Caco-2 (cell line): Measurements from ENCODE around the gene GJE1. TPM values are rescaled to one million over a fixed set of nuclear protein-coding genes. Genes with fewer than 3 reads are reported as not detected.

Source experiments
- BruUV-seq: library from RNA; stranded (reverse); fragments of 400-500 nt; replicated peaks from 2 replicates; lab custom pipeline; 2021; lab: Mats Ljungman, UMichigan
- CTCF ChIA-PET: fragments of 300-600 bp; sonication (Branson Sonifier 250); formaldehyde crosslinking; loops from one replicate; lab custom pipeline; 2022; ENCODE audit warnings: antibody characterized with exemption; lab: Charles Lee
- POLR2A ChIA-PET: fragments of 300-600 bp; sonication (Branson Sonifier 250); formaldehyde crosslinking; loops from one replicate; lab custom pipeline; 2022; ENCODE audit warnings: antibody characterized with exemption; lab: Charles Lee
- DNase-seq, 2 experiments: peaks; one replicate each; pipeline versions ENCODE4 v3.0.0 to v3.0.0-alpha.2; 2020 to 2022
- H3K27me3 ChIP-seq: replicated peaks from 2 replicates; pipeline ENCODE4 v1.6.0; 2011; ENCODE audit warnings: low read length; ENCODE audit not compliant: control insufficient read depth, insufficient read depth
- H3K36me3 ChIP-seq: 2 replicates; pipeline ENCODE4 v1.5.1; 2011; ENCODE audit warnings: low read length; ENCODE audit not compliant: control insufficient read depth, insufficient read depth
- H3K4me1 ChIP-seq: fragments of 250-450 bp; sonication (Bioruptor Pico); 2 replicates; pipeline ENCODE4 v1.5.1; 2020; ENCODE audit warnings: mild to moderate bottlenecking
- H3K4me3 ChIP-seq: 2 replicates; pipeline ENCODE4 v1.5.1; 2011; ENCODE audit warnings: low read depth, mild to moderate bottlenecking, control low read depth, low read length
- H3K9me3 ChIP-seq: fragments of 250-450 bp; sonication (Bioruptor Pico); 2 replicates; pipeline ENCODE4 v1.5.1; 2020; ENCODE audit warnings: mild to moderate bottlenecking, moderate library complexity
- H3K27ac Mint-ChIP-seq: one replicate; pipeline ENCODE4 v1.8.0; 2022; ENCODE audit warnings: mixed read lengths; ENCODE audit not compliant: unreplicated experiment
- H3K27me3 Mint-ChIP-seq: one replicate; pipeline ENCODE4 v1.8.0; 2022; ENCODE audit warnings: mixed read lengths; ENCODE audit not compliant: insufficient read depth, unreplicated experiment
- H3K36me3 Mint-ChIP-seq: one replicate; pipeline ENCODE4 v1.8.0; 2022; ENCODE audit warnings: mild to moderate bottlenecking, mixed read lengths; ENCODE audit not compliant: insufficient read depth, unreplicated experiment
- H3K4me1 Mint-ChIP-seq: one replicate; pipeline ENCODE4 v1.8.0; 2022; ENCODE audit warnings: low read depth, mixed read lengths; ENCODE audit not compliant: unreplicated experiment
- H3K4me3 Mint-ChIP-seq: one replicate; pipeline ENCODE4 v1.8.0; 2022; ENCODE audit warnings: mild to moderate bottlenecking, moderate library complexity, mixed read lengths; ENCODE audit not compliant: unreplicated experiment
- H3K9me3 Mint-ChIP-seq: one replicate; pipeline ENCODE4 v1.8.0; 2022; ENCODE audit warnings: mixed read lengths; ENCODE audit not compliant: unreplicated experiment
- CTCF ChIP-seq, 2 experiments: fragments of 200-600 bp in 1 of 2; IDR thresholded peaks; 1 replicate in 1 of 2; 2 replicates in 1 of 2; pipeline versions ENCODE4 v1.5.1 to v1.8.0; 2011 to 2022; ENCODE audit warnings: antibody characterized with exemption in 1 of 2, control low read depth in 1 of 2, inconsistent platforms in 1 of 2, low read depth in 1 of 2, low read length in 1 of 2, mild to moderate bottlenecking in 1 of 2, moderate library complexity in 1 of 2; ENCODE audit not compliant: insufficient read depth in 1 of 2, severe bottlenecking in 1 of 2, unreplicated experiment in 1 of 2
- intact Hi-C: fragments of 100-400 bp; cut with micrococcal nuclease; formaldehyde crosslinking; loops from one replicate; pipeline ENCODE4 v1.10.0; 2022; ENCODE audit not compliant: unreplicated experiment
- total RNA-seq: library from RNA; stranded (reverse); gene quantifications from 2 replicates; pipeline ENCODE4 v1.2.3, GENCODE V29; 2022

GJE1 gene
- total RNA-seq, 1 experiment from 2014 or later, result not detected

- TF ChIP-seq CTCF (IDR thresholded peaks at IDR 0.05; ENCODE audit: insufficient read depth in 1 of 2, low read depth in 1 of 2, low read length in 1 of 2, severe bottlenecking in 1 of 2, unreplicated experiment in 1 of 2), result no peak
- Mint-ChIP-seq H3K36me3 (peaks cover 9% of the 10 kb centered on the region), H3K4me1 (peaks cover 7% of the 10 kb centered on the region), H3K9me3 (no peaks in the 10 kb centered on the region), H3K27me3 (no peaks in the 10 kb centered on the region), H3K27ac (no peak overlapping the region), H3K4me3 (no peak overlapping the region)
- H3K4me3 ChIP-seq, result no peak overlapping the region
- intact Hi-C loops, result no loop called here
- BruUV-seq, result no TSS peak
- ChIA-PET CTCF (no interaction called here), POLR2A (no interaction called here)
- no peaks in the 10 kb centered on the region for H3K36me3 ChIP-seq
- H3K27me3 ChIP-seq, result no peaks in the 10 kb centered on the region
- DNase-seq, result no peak
- H3K9me3 ChIP-seq, result no peaks in the 10 kb centered on the region
- no peaks in the 10 kb centered on the region for H3K4me1 ChIP-seq
Measured at GRCh38 chr6:142162780-142163179, 30.1 kb downstream of the GJE1 start.

- no peak overlapping the region for H3K27ac Mint-ChIP-seq
- Histone ChIP-seq H3K27me3 (no peaks in the 10 kb centered on the region), H3K4me3 (no peak overlapping the region), H3K4me1 (no peaks in the 10 kb centered on the region), H3K36me3 (no peaks in the 10 kb centered on the region), H3K9me3 (no peaks in the 10 kb centered on the region)
- peaks cover 7% of the 10 kb centered on the region for H3K4me1 Mint-ChIP-seq
- no peak for DNase-seq
- no TSS peak for BruUV-seq
- intact Hi-C loops, result no loop called here
- peaks cover 15% of the 10 kb centered on the region for H3K36me3 Mint-ChIP-seq
- ChIA-PET CTCF (no interaction called here), POLR2A (no interaction called here)
- H3K27me3 Mint-ChIP-seq, result no peaks in the 10 kb centered on the region
- no peak overlapping the region for H3K4me3 Mint-ChIP-seq
- no peaks in the 10 kb centered on the region for H3K9me3 Mint-ChIP-seq
- no peak for TF ChIP-seq CTCF (IDR thresholded peaks at IDR 0.05; ENCODE audit: insufficient read depth in 1 of 2, low read depth in 1 of 2, low read length in 1 of 2, severe bottlenecking in 1 of 2, unreplicated experiment in 1 of 2)
Measured at GRCh38 chr6:142165227-142165626, 32.5 kb downstream of the GJE1 start.

- no peak overlapping the region for H3K4me3 ChIP-seq
- POLR2A ChIA-PET, result no interaction called here
- no peak for TF ChIP-seq CTCF (IDR thresholded peaks at IDR 0.05; ENCODE audit: insufficient read depth in 1 of 2, low read depth in 1 of 2, low read length in 1 of 2, severe bottlenecking in 1 of 2, unreplicated experiment in 1 of 2)
- H3K36me3 Mint-ChIP-seq, result peaks cover 20% of the 10 kb centered on the region
- no peak overlapping the region for H3K4me3 Mint-ChIP-seq
- H3K4me1 ChIP-seq, result no peaks in the 10 kb centered on the region
- no peaks in the 10 kb centered on the region for H3K9me3 Mint-ChIP-seq
- no peak overlapping the region for H3K27ac Mint-ChIP-seq
- no peak for DNase-seq
- CTCF ChIA-PET, result no interaction called here
- H3K27me3 ChIP-seq, result no peaks in the 10 kb centered on the region
- H3K36me3 ChIP-seq, result no peaks in the 10 kb centered on the region
- H3K27me3 Mint-ChIP-seq, result no peaks in the 10 kb centered on the region
- no peaks in the 10 kb centered on the region for H3K9me3 ChIP-seq
- intact Hi-C loops, result no loop called here
- peaks cover 7% of the 10 kb centered on the region for H3K4me1 Mint-ChIP-seq
- BruUV-seq, result no TSS peak
Measured at GRCh38 chr6:142167071-142167470, 34.3 kb downstream of the GJE1 start.
